Esophagus muscularis mucosa (tissue), 4 donors: ENCODE measurements around the gene SFT2D2.

Source experiments
- CTCF ChIP-seq, 3 experiments: fragments of 200-600 bp in 2 of 3; fragments of 450-650 bp in 1 of 3; sonication (generic) in 2 of 3; IDR thresholded peaks; one replicate each; pipeline ENCODE4 v1.5.1; 2017 to 2019; ENCODE audit warnings: antibody characterized with exemption in 3 of 3, mild to moderate bottlenecking in 2 of 3, moderate library complexity in 1 of 3
- EP300 ChIP-seq: sonication (generic); formaldehyde crosslinking; IDR thresholded peaks from one replicate; pipeline ENCODE4 v1.6.1; 2017; ENCODE audit warnings: antibody characterized with exemption
- POLR2A ChIP-seq: fragments of 450-650 bp; IDR thresholded peaks from one replicate; pipeline ENCODE4 v1.6.1; 2017; ENCODE audit warnings: antibody characterized with exemption, moderate library complexity, mild to moderate bottlenecking, low read depth
- POLR2AphosphoS5 ChIP-seq, 2 donors: sonication (generic); formaldehyde crosslinking; IDR thresholded peaks; one replicate each; pipeline ENCODE4 v1.6.1; 2017; ENCODE audit warnings: antibody characterized with exemption in 2 of 2

- TF ChIP-seq CTCF (IDR thresholded peaks at IDR 0.05) (no peak), POLR2AphosphoS5 (IDR thresholded peaks at IDR 0.05) (no peak), POLR2A (no peak), EP300 (no peak)
Measured at GRCh38 chr1:168180148-168180524, 45.7 kb upstream of the SFT2D2 start.
